OCI-LY3 (cell line): ENCODE measurements around the gene TNFRSF18.

Experiments
- EZH2phosphoT487 ChIP-seq: fragments of 200-600 bp; shearing (Covaris generic); IDR thresholded peaks from 2 replicates; pipeline ENCODE4 v1.6.1; 2018; ENCODE audit warnings: antibody characterized with exemption, mixed run types, low read depth
- TF ChIP-seq, protein P1 (sequence below): fragments of 200-600, 300-600 bp; sonication (generic); IDR thresholded peaks from 2 replicates; pipeline ENCODE4 v1.5.1; 2014; ENCODE audit warnings: antibody characterized with exemption, low read length, low read depth

DNA sequence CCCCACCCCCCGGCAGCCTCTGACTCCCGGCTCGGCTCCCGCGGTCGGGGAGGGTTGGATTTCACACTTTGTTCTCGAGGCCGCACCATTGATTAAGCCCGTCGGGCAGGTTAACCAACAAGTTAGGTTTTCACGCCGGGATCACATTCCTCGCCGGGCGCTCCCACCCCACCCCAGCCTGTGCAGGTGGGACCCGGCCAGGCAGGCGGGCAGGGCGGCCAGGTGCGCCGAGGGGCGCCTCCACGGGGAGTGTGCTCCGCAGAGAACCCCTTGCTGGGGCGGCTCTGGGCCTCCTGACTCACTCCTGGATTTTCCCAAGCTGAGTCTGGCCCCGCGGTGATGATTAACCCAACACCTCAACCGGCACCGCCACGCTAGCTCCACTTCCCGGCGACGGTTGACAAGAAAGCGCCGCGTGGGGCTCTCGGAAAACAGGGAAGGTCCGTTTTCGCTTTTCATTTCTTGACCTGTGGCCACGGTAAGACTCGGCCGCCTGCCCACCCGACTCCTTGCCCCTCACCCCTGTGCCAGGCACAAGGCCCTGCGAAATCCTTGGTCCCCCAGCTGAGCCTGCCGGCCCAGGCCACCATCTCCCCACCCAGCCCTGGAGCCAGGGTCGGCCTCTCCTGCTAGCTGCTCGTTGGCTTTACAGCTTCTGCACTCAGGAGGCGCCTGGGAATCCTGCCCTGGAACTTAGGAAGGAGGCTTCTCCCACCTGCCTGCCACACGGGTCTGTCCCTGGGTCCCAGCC lies 41.5 kb downstream of the TNFRSF18 start:
- TF ChIP-seq, protein P1, sequence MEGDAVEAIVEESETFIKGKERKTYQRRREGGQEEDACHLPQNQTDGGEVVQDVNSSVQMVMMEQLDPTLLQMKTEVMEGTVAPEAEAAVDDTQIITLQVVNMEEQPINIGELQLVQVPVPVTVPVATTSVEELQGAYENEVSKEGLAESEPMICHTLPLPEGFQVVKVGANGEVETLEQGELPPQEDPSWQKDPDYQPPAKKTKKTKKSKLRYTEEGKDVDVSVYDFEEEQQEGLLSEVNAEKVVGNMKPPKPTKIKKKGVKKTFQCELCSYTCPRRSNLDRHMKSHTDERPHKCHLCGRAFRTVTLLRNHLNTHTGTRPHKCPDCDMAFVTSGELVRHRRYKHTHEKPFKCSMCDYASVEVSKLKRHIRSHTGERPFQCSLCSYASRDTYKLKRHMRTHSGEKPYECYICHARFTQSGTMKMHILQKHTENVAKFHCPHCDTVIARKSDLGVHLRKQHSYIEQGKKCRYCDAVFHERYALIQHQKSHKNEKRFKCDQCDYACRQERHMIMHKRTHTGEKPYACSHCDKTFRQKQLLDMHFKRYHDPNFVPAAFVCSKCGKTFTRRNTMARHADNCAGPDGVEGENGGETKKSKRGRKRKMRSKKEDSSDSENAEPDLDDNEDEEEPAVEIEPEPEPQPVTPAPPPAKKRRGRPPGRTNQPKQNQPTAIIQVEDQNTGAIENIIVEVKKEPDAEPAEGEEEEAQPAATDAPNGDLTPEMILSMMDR, result no peak
- no peak for TF ChIP-seq EZH2phosphoT487
